Activated CD4-positive, alpha-beta T cell treated with anti-CD3 and anti-CD28 coated beads for 4 hours (primary cell): Measurements from ENCODE around the gene M1AP.

Source experiments
- DNase-seq, 2 donors: peaks; one replicate each; pipeline ENCODE4 v3.0.0-alpha.2; 2020

Gene M1AP

DNA sequence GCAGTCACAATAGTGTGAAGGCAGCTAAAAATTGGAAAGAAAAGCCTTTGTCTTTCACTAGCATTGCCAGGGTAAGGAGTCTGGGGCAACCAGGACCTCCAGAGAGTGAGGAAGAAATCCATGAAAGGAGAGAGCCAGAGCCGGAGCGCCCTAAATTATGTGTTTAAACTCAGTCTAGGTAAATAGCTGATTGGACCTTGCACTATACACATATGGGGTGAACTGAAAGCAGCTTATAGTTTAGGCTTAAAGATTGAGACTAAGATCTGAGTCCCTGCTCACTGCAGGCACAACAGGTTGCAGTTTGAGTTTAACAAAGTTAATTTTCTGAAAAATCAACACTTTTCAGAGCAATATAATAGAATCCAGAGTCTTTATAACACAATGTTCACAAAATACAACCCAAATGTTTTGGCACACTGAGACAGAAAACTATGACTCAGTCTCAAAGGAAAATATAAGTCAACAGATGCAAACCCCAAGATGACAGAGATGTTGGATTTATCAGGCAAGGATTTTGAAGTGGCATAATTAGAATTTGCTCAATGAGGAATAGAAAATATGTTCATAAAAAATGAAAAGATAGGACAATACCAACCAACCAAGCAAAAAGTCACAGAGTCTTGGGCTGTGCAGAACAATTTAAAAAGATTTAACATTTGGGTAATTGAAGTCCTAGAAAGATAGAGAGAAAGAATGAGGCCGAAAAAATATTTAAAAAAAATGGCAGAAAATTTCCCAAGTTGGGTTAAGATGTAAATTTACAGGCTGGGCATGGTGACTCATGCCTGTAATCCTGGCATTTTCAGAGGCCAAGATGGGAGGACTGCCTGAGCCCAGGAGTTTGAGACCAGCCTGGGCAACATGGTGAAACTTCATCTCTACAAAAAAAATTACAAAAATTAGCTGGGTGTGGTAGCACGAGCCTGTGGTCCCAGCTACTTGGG lies 54.0 kb downstream of the M1AP start:
- no peak for DNase-seq

DNA sequence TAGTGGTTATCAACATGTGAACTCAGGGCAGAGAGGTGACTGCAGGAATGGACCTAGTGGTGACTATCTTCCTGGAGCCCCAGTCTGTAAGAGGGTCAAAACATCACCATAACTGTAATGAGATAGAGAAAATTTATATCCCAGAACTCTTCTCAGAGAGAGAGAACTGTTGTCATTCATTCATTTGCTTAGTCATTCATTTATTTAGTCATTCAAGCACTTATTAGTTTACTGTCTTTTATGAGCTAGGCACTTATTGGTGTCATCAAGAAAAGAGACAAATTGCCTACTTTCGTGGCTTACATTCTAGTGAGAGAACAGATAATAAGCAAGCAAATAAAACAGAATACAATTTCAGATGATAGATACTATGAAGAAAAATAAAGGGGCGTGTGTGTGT lies 59.5 kb downstream of the M1AP start:
- DNase-seq: no peak

DNA sequence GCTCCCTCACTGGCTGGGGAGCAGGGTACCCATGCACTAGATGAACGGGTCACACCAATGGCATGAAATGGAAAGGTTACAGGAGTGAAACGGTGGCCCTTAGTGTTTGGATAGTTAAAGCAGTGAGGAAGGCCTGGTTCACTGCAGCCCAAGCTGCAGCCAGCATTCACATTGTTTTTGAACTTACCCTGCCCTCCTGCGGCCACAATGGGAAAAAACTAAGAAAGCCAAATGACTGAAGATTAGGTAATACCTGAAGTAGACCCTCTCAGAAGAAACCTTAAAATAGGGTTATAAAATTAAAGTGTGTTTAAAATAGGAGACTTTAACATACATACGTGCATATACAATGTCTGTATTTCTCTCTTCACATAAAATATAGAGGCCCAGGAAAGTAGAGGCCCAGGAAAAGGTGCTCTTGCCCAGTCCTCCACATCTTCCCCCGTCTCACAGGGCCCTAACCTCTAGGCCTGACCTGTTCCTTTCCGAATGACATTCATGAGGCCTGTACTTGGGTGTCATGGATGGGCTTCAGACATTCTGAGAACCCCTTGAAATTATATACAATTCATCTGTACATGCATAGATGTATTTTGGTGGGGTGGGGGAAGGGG lies 60.4 kb downstream of the M1AP start:
- DNase-seq: peak; percentile 39 to 52

DNA sequence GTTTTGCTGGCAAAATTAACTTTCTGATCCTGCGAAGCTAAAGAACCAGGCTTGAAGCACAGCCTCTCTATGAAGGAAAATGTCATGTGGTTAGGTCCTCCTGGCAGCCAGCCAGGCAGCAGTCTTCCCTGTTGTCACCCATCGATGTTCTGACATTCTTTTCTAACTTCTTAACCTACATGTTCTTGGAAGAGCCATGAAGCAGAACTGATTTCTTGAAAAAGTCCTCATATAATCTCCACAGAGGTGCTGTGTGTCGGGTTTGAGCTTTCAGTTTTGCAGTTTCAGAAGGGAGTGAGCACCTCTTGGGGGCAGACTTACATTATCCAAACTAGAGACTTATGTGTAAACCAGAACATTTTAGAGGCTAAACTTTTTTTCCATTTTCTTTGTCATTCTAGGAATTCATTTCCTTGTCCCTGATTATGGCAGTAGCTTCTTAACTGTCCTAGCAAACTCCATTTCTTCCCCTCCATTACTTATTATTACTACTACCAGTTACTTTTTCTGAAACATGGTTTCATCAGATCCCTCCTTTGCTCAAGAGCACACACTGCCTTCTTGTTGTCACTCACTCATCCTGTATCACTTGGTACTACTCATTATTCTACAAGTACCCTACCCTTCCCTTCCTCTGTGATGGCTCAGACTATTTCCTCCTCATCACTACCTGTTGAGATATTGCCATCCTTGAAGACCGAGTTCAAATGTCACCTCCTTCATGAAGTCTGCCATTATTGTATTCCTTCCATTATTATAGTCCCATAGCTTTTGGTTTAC lies 62.5 kb downstream of the M1AP start:
- peak; percentile 1 to 23 for DNase-seq

DNA sequence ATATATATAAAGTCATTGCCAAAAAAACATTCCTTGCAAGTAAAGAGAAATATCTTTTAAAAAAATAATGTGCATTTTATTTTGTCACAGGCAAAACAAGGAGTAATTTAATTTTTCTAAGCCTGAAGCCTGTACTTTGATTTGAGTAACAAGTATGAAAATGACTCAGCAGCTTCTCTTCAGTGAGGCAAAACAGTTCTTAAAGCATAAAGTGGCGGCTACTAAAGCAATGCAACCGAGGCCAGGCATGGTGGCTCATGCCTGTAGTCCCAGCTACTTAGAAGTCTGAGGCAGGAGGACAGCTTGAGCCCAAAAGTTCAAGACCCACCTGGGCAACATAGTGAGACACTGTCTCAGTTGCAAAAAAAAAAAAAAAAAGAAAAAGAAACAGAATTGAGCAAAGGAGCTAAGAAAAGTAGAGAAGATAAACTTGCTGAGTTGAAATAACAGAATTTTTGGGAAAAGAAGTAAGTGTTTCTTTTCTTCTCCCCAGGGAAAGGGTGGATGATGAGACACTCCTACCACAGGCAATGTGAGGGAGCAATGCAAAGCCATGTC lies 64.0 kb downstream of the M1AP start:
- no peak for DNase-seq

DNA sequence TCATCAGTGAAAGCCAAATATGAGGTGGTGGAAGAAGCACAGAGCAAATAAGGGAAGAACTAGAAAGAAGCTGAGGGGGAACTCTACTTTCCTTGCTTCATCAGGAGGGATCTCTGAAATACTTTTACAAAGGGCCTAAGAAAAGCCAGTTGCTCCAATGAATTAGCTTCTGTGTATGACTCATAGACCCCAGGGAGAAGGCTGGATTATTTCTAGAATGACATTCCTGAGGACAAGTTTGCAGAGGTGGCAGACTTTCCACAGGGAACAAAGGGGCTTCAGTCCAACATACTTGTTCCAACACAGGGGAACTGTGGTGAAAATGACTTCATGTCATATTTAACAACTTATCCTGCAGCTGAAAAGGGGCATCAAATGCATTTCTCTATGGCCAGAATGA lies 64.6 kb downstream of the M1AP start:
- no peak for DNase-seq

DNA sequence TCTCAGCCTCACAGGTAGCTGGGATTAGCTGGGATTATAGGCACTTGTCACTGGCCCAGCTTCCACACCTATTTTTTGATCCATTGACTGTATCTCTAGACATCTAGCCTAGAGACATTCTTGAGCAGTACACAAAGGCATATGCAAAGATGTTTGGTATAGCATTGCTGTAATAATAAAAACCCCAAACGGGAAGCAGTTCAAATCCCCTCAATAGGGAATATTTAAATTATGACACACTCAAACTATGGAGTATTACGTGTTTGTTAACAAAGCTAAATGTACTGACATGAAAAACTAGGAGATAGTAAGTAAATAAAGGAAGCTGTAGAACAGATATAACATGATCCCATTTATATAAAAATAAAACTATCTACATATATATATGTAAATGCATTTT lies 65.9 kb downstream of the M1AP start:
- DNase-seq: no peak

DNA sequence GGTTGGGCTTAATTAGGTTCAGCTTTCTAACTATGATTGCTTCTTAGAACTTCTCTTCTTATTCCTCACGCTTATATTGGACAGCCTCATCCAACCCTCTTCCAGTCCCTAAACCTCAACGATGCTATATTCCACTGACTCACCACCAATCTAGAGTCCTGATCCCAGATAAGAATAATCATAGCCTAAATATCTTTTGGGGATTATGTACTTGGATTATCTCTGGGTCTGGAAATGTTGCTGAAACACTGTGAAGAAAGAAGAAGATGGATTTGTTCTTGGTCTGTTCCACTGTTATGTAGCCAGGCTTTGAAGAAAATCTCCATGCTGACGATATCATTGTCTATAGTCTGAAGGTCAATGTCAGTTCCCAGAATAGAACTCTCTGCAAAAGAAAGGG lies 66.7 kb downstream of the M1AP start:
- DNase-seq: no peak

DNA sequence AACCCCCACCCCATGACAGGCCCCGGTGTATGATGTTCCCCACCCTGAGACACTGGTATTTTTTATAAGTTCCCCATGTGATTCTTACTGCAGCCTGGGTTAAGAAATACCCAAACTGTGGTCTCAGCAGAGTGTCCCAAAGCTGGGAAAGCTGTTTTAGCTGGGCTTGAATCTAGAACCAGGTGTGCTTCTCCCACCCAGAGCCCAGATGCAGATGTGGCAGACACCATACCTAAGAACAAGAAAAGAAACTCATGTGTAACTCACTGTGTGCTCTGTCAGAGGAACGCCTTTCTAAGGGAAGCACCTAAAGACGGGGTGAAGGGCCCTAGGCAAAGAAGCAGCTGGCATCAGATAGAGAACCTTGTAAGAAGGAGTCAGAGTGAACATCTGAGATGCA lies 69.7 kb downstream of the M1AP start:
- no peak for DNase-seq

DNA sequence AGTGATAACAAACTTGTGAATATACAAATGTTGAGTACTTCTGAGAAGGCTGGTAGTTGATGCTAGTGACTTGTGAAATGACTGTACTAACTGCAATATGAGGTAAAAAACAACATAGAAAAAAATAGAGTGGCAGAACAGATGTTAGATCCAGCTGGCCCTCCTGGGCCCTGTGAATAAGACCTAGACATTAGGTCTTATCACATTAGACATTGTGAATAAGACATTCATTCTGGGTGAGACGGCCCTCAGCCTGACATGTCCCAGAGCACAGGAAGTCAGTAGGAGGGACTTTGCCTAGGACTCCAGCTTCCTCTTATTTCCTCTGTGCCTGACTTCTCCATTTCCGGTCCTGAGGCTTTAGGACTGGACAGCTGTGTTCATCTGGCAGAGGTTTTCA lies 70.7 kb downstream of the M1AP start:
- DNase-seq: no peak

DNA sequence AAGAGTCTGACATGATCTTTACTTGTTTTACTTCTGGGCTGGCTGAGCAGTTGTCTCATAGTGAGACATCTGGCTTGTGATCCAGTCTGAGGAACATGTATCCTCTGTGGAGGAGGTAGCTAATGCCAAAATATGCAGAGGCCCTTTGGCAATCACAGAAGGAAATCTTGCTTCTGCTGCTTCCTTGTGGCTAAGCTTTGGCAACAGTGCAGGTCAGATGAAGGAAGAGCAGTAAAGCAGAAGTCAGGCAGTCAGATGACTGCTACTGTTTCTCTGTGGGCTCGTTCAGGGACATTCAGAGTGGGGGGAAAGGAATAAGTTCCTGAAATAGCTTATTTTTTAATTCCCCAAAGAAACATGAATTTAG lies 71.3 kb downstream of the M1AP start:
- DNase-seq: no peak

DNA sequence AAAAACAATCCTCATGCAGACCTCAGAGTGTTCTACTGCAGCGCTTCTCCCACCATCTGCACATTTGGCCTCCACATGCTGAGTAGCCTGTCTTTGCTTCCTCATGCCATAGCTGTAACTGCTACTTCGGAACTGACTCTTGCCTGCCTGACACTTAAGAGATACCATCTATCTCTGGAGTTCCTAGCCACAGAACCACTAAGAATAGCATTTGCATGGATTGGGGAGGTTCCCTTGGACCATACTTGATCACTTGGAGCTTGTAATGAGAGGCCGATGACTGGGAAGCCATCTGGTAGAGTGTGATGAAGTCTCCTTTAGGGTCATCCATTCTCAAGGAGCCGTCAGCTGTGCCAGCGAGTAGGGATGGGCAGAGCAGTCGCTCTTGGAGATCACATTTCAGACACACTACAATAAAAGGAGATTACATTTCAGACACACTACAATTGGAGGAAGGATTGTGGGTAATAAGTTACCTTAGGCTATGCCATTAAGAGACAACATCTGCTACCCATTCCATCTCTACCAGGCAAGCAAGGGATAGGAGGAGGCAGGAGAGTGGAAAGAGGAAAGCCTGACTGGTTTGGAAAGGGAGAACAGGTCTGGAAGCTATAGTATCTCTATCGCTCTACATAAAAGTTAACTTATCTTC lies 71.8 kb downstream of the M1AP start:
- DNase-seq: no peak

DNA sequence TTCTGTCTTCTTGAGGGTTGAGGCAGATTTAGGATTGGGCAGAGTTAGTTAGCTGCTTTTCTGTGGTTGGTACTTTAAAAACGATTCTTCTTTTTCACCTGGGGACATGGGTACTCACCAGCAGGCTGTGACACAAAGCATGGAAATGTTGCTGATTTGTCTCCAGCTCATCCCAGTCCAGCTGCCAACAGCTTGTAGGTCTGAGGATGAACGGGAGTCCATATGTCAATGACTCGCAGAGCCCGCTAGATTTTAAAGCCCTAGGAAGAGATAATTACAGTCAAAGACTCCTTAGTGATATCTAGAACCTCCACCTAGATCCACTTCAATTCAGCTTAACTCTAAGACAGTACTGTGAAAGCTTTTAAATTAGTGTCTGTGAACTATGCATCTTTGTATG lies 72.8 kb downstream of the M1AP start:
- no peak for DNase-seq

DNA sequence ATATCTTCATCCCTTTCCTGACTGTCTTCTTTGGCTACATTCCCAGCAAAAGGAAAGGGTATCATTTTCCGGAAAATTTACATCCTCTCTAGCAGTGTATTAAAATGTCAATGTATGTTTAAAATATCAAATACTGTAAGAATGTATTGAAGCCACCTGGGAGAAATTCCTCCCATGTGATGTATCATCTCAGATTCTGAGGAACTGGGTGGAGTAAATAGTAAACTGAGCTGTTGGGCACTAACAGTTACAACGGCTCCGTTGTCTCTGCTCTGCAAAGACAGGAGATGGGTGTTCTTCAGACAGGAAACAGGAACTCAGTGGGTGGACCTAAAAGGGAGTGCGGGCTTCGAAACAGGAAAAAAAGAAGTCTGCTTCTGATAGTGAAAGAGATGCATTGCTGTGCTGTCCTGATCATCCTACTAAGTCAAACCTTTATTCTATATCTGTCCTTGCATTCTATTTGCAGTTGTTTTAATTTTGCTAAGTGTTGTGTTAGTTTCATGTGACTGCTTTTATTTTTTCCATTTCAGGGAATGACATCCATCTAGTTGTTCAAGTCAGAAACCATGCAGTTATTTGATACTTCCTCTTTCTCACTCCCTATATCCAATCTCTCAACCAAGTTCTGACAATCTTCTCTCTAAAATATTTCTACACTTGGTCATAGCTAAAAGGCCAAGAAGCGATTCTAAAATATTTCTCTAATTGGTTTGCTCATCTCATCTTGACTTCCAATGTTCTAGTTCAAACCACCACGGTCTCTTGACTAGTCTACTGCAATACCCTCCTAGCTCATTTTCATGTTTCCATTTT lies 74.2 kb downstream of the M1AP start:
- DNase-seq: no peak

DNA sequence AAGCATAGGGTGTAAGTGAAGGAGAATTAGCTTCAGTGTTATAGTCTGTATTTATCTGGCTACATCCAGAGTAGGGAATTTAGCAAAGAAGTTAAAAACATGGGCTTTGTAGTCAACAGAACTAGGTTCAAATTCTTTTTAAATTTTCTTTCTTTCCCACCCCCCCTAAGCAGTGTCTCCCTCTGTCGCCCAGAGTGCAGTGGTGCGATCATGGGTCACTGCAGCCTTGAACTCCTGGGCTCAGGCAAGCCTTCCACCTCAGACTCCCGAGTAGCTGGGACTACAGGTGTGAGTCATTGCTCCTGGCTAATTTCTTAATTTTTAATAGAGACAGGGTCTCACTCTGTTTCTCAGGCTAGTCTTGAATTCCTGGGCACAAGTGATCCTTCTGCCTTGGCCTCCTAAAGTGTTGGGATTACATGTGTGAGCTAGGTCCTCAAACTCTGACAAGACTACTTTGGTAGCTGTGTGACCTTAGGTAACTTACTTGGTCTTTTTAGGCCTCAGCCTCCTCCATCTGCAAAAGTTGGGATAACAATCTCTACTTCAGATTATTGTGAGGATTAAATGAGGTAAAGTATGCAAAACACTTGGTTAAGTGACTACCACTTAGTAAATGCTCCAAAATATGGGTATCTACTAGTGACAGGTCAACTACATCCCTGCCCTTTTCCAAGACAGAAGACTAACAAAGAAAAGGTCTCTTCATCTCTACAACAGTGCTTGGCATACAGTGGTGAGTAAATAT lies 75.8 kb downstream of the M1AP start:
- no peak for DNase-seq

DNA sequence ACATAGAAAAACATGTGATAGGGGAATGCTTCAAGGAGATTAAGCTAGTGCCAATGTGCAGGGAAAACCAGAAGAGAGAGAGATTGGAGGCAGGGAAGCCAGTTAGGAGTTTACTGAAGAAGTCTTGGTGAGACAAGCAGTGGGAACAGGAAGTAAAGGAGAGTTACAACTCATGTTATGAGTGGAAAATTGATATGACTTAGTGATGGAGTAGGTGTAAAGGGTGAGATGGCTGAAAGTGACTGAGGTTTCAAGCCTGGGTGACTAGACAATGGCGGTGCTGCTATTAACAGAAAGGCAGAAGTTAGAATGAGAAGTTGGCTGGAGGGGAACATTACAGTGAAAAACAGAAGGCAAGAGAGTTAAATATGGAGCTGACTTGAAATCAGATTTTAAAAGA lies 77.1 kb downstream of the M1AP start:
- no peak for DNase-seq

DNA sequence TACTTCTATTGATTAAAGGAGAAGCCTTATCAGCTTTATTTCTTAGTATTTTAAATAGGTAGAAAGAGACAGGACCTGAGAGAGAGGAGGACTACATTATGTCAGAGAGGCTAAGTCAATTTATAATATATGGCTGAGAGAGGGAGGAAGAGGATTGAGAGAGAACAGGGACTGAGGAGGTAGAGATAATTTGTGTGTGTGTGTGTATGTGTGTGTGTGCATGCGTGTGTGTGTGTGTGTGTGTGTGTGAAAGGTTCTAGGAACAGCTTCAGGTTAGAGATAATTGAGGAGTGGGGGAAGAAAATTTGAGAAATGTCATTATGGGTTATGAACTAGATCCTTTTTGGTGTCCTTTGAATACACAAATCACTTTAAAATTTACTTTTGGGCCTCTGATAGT lies 78.4 kb downstream of the M1AP start:
- DNase-seq: no peak

DNA sequence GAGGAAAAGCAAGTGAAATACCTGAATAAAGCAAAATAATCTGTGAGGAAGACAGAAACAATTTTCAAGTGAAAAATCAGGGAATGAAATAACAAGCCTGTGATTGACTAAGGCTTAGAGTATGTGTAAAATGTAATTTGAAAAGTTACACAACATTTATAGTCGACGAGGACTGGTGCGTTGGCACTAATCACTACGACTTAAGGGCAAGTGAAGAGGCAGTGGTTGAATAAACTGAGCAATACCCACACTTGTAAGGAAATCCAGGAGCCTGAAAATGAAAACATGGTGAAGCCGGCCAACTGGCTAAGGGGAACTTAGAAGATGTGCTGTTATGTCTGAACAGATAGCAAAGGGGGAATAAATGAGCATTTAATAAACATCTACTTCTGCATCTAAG lies 80.2 kb downstream of the M1AP start:
- DNase-seq: no peak

DNA sequence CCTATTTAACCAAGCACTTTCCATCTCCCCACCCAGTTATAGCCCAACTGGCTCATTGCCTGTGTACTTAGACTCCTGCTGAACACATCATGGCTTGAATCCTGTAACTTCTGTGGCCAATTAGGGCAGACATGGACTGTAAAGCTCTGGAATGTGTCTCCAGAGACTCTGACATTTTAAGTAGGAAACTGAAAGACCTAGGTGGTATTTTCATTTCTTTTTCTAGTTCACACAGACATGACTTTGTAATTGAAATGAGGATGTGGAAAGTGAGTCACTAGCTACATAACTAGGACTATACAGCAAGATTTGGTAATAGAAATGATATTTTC lies 81.4 kb downstream of the M1AP start:
- DNase-seq: no peak

DNA sequence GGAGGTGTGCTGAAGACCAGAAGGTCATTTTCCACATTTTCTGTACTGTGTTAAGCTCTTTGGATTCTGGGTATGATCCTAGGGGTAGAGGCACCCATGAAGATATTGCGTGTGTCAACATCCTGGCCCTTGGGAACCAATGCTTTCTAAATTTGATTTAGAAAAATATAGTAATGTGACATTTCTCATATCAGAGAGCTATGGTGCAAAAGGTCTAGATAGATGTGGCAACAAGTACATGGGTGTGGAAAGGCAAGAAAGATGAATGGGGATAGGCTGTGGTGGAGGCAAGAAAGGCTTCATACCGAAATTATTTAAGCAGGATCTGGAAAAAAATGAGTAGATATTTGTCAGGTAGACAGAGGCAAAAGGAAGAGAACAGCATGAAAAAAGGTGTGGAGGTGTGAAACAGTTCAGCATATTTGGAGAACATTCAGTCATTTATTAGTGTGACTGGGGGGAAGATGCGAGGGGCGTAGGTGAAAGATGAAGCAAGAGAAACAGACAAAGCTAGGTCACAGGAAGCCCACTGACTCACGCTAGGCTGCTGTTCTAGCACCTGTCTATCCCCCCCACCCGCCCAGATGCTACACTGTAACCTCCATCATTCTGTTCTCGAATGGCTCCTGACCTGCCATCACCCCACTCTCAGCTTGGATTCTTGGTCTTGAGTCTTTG lies 81.9 kb downstream of the M1AP start:
- DNase-seq: no peak

DNA sequence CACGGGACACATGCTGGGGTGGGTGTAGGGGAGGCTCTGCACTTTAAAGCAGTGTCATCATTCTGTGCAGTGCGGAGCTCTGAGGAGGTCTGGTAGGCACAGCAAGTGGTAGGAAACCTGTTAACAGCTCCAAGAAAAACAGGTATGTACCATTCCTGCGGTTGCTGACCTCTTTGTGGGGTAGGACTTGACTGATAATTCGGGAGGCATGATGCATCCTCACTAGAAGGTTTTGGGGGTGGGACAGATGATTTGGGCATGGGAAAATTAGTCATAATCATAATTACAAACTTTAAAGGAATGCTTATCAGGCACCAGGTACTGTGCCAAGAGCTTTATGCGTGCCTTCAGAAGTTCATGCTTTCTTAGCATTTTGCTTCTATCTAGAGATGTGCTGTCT lies 83.9 kb downstream of the M1AP start:
- no peak for DNase-seq
